COR-L47 (cell line): Measurements from ENCODE around the gene ERC1.

Experiments used
- DNase-seq: peaks from one replicate; lab custom pipeline; 2025; lab: John Stamatoyannopoulos, UW

Gene ERC1

GRCh38 chr12:1403417-1403816 is 412.4 kb downstream of the ERC1 start:
- DNase-seq, result no peak

- no peak for DNase-seq
These were observed 414.6 kb downstream of the ERC1 start for GRCh38 chr12:1405619-1406018.

DNA sequence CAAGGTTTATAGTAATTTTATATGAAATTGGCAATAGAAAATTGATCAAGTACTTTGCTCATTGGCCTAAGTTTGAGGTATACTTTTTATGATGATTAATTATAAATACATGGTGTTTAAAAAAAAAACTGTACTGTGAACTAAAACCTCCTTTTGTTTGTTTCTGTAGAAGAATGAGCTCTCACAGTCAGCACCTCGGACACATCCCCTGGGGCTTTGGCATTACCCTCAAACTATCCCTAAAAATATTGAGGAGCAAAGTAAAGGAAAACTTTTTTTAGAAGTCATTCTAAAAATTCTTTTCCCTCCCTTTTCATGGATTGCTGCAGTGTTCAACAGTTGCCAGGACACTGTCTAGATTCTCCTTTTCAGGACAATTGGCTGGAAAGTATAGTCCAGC is 419.8 kb downstream of the ERC1 start:
- DNase-seq, result no peak

DNA sequence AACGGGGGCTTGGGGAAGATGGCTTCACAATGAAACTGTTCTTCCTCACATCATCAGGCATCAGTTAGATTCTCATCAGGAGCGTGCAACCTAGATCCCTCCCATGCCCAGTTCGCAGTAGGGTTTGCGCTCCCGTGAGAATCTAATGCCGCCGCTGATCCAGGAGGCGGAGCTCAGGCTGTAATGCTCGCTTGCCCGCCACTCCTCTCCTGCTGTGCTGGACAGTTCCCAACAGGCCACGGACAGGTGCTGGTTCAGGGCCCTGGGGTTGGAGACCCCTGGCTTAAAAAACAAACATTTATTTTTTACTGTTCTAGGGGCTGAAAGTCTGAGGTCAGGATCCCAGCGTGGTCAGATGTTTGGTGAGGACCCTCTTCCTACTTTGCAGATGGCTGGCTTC is 422.9 kb downstream of the ERC1 start:
- DNase-seq, result no peak

DNA sequence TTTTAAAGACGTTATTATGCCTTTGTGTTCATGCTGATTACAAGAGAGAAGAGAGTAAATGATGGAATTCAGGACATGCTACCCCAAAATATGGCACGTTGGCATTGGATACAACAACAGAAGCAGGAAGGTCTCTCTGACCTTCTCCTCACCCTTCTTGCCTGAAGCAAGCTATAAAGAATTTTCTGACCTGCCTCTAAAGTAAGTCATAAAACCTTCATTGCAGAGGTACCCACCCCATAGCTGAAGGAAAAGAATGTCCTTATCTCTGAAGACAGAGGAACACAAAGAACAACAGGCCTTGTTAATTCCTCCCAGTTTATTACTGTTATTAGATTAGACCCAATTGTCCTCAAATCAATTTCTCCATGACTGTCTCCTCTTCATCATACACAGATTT is 427.1 kb downstream of the ERC1 start:
- no peak for DNase-seq

GRCh38 chr12:1419849-1420371 is 428.9 kb downstream of the ERC1 start:
- DNase-seq, result no peak

DNA sequence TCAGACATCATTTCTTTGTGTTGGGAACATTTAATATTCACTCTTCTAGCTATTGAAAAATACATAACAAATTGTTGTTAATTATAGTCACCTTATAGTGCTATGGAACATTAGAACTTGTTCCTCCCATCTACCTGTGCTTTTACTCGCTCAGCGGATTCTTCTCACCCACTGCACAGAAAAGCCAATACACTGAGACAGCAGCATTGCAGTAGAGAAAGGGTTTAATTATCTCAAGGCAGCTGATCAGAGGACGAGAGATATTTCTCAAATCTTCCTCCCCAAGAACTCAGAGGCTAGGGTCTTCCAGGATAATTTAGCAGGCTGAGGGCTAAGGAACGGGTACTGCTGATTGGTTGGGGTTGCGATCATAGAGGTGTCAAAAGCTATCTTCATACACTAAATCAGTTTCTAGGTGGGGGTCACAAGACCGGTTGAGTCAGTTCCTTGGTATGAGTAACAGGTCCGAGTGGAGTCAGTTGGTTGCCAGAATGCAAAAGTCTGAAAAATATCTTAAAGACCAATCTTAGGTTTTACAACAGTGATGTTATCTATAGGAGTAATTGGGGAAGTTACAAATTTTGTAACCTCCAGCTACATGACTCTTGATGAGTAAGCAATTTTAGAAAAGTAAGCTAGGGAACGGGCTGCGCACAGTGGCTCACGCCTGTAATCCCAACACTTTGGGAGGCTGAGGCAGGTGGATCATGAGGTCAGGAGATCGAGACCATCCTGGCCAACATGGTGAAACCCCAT is 430.2 kb downstream of the ERC1 start:
- no peak for DNase-seq

DNA sequence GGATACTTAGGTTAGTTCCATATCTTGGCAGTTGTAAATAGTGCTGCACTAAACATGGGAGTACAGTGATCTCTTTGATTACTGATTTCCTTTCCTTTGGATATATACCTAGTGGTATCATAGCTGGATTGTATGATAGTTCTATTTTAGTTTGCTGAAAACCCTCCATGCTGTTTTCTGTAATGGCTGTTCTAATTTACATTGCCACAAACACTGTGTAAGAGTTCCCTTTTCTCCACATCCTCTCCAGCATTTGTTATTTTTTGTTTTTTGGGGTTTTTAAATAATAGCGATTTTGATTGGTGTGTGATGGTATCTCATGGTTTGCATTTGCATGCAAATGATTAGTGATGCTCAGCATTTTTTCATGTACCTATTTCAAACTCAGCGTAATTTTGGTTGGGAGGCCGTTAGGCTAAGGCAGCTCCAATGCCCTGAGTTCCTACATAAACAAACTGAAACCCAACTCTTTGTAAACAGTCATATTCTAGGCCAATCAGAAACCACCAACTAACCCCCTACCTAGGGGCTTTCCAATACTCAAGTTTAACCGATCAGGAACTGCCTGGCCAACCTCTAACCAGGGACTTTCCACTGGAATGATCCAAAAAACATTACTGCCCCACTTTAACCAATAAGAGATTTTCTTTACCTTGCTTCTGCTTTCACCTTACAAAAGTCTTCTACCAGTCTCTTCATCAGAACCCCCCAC is 431.7 kb downstream of the ERC1 start:
- DNase-seq, result no peak

DNA sequence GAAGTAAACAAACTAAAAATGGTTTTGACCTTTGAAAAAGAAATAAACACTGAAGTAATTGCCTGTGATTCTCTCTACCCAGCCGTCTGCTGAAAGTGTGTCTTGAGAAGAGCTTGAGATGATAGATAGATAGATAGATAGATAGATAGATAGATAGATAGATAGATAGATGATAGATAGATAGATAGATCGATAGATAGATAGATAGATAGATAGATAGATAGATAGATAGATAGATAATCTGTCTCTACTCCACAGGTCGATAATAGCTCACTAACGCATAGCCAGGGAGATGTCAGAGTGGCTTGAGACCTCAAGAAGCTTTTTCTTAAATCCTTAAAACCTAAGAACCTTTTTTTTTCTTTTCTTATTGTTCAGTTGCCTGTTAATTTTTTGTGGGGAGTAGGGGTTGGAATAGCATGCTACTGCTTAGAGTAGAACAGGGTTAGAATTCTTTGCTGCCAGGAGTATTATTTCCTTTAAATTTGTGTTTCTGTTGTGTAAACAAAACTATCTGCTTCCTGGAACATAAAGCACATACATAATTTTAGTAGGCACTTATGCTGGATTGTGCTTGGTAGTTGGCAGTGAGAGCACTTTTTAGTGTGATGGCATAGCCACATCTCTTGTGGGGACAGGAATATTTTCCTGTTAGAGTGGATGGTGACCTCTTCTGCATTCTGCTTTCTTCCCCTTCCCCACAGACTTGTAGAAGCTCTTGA is 433.8 kb downstream of the ERC1 start:
- DNase-seq, result no peak

DNA sequence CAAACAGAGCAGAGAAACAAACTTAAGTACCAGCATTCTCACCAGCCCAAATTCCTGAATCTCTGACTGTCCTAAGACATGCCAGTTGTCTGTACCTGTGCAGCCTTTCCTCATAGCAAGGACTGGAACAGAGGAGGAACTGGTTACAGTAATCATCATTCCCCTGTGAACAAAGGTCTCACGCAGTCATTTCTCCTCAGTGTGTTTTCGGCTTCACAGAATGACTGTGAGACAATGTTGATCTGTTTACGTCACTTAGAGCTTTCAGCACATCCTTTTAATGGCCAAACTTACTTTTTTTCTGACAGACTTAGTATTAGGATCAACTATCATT is 434.3 kb downstream of the ERC1 start:
- no peak for DNase-seq

- no peak for DNase-seq
These were observed 437.6 kb downstream of the ERC1 start for GRCh38 chr12:1428671-1429070.

- DNase-seq, result no peak
These were observed 439.0 kb downstream of the ERC1 start for GRCh38 chr12:1429980-1430379.

- no peak for DNase-seq
These were observed 443.4 kb downstream of the ERC1 start for GRCh38 chr12:1434296-1434955.

DNA sequence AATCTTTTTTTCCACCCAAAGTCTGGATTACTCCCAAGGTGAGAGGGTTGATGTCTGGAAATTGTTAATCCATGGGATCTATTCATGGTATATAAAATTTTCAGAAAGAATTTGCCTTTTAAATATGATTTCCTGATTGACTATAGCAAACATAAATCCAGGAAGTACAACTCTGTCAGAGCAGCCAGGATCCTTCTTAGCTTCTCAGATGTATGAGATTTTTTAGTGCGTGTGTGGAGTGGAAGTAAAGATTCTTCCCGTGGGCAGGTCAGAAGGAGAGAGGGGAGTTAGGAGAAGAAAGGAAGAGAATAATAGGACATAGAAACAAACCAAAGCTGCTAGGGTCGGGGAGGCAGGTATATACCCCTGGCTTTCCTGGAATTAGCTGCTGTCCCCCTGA is 444.0 kb downstream of the ERC1 start:
- DNase-seq, result no peak

DNA sequence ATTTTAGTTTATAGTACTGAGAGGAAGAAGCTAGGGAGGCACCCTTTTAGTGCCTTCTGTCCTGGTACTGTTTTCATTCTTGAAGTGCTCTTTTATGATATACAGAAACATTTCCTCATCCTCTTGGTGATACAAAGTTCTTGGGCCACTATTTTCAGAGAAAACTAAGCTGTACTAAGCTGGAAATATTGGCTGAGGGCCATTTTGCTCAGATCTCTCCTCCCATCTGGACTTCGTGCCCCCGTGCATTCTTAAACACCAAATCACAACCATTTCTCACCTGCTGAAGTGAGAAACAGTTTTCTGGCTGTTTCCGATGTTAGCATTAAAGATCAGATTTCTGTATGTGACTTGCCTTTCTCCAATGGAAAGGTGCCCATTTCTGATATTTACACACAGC is 444.4 kb downstream of the ERC1 start:
- no peak for DNase-seq

GRCh38 chr12:1436015-1436414 is 445.0 kb downstream of the ERC1 start:
- DNase-seq, result no peak

- no peak for DNase-seq
These were observed 446.0 kb downstream of the ERC1 start for GRCh38 chr12:1436981-1437380.

DNA sequence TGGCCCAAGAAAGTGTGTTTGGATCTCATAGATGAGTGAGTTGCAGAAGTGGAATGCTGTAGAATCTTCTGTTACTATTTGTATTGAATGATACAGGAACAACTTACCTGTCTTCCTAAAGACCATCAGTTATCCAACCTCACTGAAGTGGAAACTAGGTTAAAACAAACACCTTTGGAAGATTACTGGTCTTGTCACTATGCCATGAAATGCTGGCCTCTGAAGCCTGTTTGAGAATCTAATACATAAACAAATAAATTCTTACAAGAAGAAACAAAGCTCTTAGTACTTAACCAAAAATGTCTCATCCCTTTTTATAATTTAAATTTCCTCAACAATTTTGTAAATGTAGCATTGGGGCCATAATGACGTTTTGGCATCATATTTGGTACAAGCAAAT is 448.2 kb downstream of the ERC1 start:
- DNase-seq, result no peak

DNA sequence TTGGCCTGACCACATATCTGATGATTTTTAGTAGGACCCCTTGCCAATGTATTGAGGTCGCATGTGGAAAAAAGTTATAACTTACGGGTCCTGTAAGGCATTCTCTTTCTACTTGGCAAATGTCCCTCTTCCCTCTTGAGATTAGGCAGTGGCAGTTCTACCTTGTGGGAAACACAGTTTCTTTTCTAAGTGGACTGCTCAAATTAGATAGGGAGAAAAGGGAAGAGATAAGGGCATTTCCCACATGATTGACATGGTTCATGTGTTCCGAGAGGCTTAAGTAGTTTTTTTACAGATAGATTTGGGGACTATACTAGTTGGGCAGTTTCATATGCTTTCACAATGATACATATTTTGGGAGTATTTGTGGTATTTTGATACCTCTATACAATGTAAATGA is 448.7 kb downstream of the ERC1 start:
- DNase-seq, result no peak

DNA sequence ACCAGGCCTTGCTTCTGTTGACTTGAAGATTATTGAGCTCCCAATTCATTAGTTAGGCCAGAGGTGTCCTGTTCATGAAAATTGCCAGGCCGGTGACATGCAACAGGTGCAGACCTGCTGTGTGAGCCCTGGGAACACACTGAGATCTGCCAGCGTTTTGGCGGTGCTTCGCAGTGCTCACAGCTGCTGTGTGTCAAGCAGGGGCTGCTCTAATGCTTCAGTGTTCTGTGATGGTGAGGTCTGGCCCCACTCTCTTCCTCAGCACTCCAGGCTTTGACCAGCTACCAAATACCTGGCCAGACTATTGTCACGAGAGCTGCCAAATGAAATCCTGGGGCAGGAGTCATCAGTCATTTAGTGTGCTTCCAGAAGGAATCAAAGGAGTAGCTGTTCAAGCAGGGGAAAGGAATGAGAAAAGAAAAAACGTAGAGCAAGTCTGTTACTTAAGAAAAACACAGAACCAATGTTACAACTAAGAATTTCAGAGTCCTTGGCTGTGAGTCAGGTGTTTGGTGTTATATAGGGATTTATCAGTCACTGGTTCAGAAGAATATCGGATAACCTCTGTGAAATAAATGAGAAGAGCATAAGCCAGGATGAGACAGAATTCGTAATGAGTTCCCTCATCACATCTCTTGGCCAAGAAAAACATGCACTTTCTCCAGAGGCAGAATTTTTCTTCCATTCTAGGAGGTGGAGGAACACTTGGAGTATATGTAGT is 452.6 kb downstream of the ERC1 start:
- DNase-seq, result no peak

DNA sequence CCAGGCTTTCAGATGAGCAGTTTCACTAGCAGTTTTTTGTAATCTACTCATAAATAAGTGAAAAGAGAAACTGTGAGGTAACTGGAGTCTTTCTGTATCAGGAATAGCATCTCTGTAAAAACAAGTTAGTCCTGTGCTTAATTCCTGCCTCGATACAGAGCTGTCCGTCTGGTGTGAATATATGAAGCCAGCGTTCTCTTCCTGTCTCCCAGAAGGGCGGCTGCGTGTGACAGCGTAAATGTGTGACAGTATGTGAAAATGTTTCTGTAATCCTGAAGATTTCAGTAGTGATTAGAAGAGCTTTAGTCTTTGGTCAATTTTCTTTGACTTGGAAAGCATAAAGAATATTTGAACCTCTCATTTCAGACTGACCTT is 453.1 kb downstream of the ERC1 start:
- no peak for DNase-seq

DNA sequence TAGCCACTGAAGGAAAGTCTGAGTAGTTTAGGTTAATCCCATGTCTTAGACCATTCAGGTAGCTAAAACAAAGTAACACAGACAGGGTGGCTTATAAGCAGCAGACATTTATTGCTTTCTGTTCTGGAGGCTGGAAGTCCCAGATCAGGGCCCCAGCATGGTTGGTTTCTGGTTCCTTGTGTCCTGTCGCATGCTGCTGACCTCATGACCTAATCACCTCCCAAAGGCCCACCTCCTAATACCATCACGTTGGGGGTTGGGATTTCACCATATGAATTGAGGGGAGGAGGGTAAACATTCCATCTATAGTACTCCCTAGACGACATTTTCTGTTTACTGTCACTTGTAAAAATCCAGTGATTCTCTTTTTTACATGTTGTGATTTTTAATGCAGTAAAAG is 454.8 kb downstream of the ERC1 start:
- DNase-seq, result no peak
